ENCODE results near the gene KCNG4. TPM values are rescaled to one million over a fixed set of nuclear protein-coding genes. Genes with fewer than 3 reads are reported as not detected.

The KCNG4 gene
- total and polyA plus RNA-seq, 8 donors, result 0.03 to 0.06 (median 0.04) TPM; not detected in 3

DNA sequence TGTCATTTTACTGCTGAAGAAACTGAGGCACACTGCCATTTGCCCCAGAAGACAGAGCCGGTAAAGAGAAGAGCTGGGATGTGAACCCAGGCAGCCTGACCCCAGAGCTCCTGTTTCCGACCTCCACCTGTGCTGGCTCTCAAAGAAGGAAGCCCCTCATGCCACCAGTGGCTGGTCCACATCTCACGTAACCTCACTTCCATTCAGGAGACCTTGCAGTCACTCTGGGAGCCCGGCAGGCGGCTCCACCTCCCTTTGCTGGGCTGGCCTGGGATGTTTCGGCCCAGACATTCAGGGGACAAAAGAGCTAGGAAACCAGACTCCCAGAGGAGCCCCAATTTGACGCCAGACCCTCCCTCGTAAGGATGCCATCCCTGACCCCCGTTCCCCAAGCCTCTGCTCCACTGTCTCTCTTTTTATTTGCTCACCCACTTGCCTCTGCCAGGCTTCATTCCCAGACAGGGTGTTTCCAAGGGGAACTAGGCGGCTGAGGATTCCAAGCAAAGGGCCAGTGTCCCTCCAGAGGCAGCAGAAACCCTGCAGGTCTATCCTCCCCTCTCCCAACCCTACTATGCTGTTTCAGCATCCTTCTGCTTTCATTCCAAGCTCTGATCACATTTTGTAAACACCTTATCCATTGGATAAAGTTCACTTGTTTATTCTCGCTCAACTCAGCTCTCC, 55.8 kb downstream of the KCNG4 start:
- Histone ChIP-seq H3K9me3 (no peaks in the 10 kb centered on the region), H3K27me3 (no peaks in the 10 kb centered on the region), H3K4me3 (no peak overlapping the region), H3K27ac (peak overlapping the region in 1 of 2 donors; percentile 14), H3K4me1 (peaks cover 6 to 30% of the 10 kb centered on the region in 2 donors), H3K36me3 (peaks cover 0 to 49% of the 10 kb centered on the region in 2 donors)
- ATAC-seq (no peak), DNase-seq (peak in 1 of 4 donors; percentile 44)
- intact Hi-C loops (cut with DNase I), result loop anchor here in 1 of 2 donors (10.0 kb wide), 2 partner anchors 89 to 219 kb away; partner anchors contain the start of gene NECAB2
- TF ChIP-seq, protein P1, sequence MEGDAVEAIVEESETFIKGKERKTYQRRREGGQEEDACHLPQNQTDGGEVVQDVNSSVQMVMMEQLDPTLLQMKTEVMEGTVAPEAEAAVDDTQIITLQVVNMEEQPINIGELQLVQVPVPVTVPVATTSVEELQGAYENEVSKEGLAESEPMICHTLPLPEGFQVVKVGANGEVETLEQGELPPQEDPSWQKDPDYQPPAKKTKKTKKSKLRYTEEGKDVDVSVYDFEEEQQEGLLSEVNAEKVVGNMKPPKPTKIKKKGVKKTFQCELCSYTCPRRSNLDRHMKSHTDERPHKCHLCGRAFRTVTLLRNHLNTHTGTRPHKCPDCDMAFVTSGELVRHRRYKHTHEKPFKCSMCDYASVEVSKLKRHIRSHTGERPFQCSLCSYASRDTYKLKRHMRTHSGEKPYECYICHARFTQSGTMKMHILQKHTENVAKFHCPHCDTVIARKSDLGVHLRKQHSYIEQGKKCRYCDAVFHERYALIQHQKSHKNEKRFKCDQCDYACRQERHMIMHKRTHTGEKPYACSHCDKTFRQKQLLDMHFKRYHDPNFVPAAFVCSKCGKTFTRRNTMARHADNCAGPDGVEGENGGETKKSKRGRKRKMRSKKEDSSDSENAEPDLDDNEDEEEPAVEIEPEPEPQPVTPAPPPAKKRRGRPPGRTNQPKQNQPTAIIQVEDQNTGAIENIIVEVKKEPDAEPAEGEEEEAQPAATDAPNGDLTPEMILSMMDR (IDR thresholded peaks at IDR 0.05), result no peak

DNA sequence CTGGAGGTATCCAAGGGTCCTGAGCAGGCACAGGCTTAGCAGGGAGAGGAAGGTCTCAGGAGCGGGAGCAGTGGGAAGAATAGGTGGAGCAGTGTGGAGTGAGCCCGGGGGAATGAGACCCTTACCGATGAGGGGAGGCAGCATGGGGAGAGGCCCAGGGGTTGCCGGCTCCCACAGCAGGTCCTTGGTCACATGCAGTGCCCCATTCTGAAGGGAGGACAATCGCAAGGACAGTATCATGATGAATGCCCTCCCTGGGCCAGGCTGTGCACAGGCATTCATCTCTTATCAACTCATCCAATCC, 56.3 kb downstream of the KCNG4 start:
- H3K4me1 ChIP-seq, result peaks cover 6 to 30% of the 10 kb centered on the region in 2 donors
- no peaks in the 10 kb centered on the region for H3K9me3 ChIP-seq
- TF ChIP-seq, protein P1 (IDR thresholded peaks at IDR 0.05), result no peak
- no peak overlapping the region for H3K4me3 ChIP-seq
- peaks cover 0 to 54% of the 10 kb centered on the region in 2 donors for H3K36me3 ChIP-seq
- no peak for ATAC-seq
- intact Hi-C loops (cut with DNase I), result loop anchor here in 1 of 2 donors (10.0 kb wide), 2 partner anchors 89 to 219 kb away; partner anchors contain the start of gene NECAB2
- DNase-seq, result no peak
- no peaks in the 10 kb centered on the region for H3K27me3 ChIP-seq
- no peak overlapping the region for H3K27ac ChIP-seq

DNA sequence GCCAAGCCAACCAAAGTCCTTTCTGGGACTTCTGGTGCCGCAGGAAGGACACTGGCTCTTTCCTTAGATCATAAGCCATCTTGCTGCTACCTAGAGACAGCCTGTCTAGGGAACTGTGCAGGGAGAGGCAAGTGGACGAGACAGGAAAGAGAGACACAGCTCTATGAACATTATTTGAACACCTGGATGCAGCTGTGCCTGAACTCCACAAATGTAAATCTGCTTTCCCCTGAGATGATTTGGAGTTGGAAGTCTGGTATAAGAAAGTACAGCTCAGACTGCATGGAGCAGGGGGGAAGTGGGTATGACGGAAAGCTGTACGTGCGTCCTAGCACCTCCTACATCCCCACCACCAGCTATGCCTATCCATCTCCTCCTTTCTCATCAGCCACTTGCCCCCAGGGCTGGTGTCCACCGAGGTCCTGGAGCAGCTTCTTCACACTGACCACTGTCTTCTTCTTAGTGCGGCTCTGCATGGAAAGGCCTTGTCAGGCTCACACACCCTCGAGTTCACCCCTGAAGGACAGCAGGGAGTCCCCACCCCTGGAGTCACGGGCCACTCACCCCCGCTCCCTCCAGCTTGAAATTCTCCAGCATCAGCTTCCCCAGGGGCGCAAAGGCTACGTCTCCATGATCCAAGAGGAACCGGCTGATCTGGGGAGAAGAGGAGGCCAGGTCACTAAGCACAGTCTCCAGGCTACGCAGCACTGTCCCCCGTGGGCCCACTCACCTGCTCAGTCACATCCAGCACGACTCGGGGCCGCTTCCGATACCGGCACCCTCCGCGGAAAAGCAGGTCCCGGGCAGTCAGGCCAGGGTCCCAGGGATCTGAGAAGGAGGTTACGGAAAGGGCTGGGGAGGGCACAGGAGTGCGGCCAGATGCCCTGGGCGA, 56.9 kb downstream of the KCNG4 start:
- no peak for DNase-seq
- Histone ChIP-seq H3K4me3 (no peak overlapping the region), H3K4me1 (peaks cover 6 to 36% of the 10 kb centered on the region in 2 donors), H3K27ac (no peak overlapping the region), H3K36me3 (peaks cover 0 to 60% of the 10 kb centered on the region in 2 donors), H3K27me3 (no peaks in the 10 kb centered on the region), H3K9me3 (no peaks in the 10 kb centered on the region)
- intact Hi-C loops (cut with DNase I), result loop anchor here in 1 of 2 donors (10.0 kb wide), 2 partner anchors 88 to 218 kb away; partner anchors contain the start of gene NECAB2
- TF ChIP-seq, protein P1 (IDR thresholded peaks at IDR 0.05), result no peak
- ATAC-seq, result no peak

DNA sequence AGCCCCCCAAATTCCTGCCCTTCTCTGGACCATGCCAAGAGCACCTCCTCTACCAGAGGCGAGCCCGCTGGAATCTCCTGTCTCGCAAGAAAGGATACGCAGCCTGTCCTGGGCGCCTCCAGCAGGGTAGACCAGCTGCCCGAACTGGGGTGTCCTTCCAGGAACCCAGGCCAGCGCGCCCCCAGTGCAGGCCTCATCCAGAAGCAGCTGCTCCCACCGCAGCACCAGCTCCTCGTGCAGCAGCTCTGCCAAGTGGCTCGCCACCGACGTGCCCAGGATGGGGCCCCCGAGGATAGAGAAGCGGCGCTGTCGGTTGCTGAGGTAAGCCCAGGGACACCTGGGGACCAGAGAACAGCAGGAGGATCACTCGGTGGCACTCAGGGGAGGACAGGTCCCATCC, 57.7 kb downstream of the KCNG4 start:
- Histone ChIP-seq H3K27ac (no peak overlapping the region), H3K4me3 (no peak overlapping the region), H3K27me3 (no peaks in the 10 kb centered on the region), H3K4me1 (peaks cover 11 to 45% of the 10 kb centered on the region in 2 donors), H3K9me3 (no peaks in the 10 kb centered on the region), H3K36me3 (peaks cover 0 to 65% of the 10 kb centered on the region in 2 donors)
- DNase-seq (peak in 1 of 4 donors; percentile 76), ATAC-seq (no peak)
- TF ChIP-seq, protein P1 (IDR thresholded peaks at IDR 0.05), result no peak
- intact Hi-C loops (cut with DNase I), result loop anchor here in 1 of 2 donors (10.0 kb wide), 2 partner anchors 87 to 217 kb away; partner anchors contain the start of gene NECAB2
